KMS-11 (cell line): ENCODE measurements around the gene NINJ1.
A peak's percentile ranks its signal among the peaks of the same experiment; 100 is the strongest.

Experiments
- H2AFZ ChIP-seq: fragments of 200-600 bp; sonication (generic); 2 replicates; pipeline ENCODE4 v1.6.1; 2016; ENCODE audit warnings: antibody characterized with exemption, mixed run types, low read depth
- H3K27ac ChIP-seq: fragments of 200-600 bp; sonication (generic); 2 replicates; pipeline ENCODE4 v1.6.1; 2016; ENCODE audit warnings: mild to moderate bottlenecking, mixed run types
- H3K27me3 ChIP-seq: fragments of 200-600 bp; sonication (generic); 2 replicates; pipeline ENCODE4 v1.6.1; 2017; ENCODE audit warnings: mild to moderate bottlenecking, low read depth, mixed run types, moderate library complexity; ENCODE audit not compliant: insufficient read depth
- H3K36me3 ChIP-seq: fragments of 200-600 bp; sonication (generic); 2 replicates; pipeline ENCODE4 v1.6.1; 2017; ENCODE audit warnings: mild to moderate bottlenecking, mixed run types; ENCODE audit not compliant: insufficient read depth
- H3K4me1 ChIP-seq: fragments of 200-600 bp; sonication (generic); 2 replicates; pipeline ENCODE4 v1.6.1; 2016; ENCODE audit warnings: mild to moderate bottlenecking, low read depth, mixed run types; ENCODE audit not compliant: poor library complexity, severe bottlenecking
- H3K4me2 ChIP-seq: fragments of 200-600 bp; sonication (generic); 2 replicates; pipeline ENCODE4 v1.7.0; 2016; ENCODE audit warnings: mild to moderate bottlenecking, mixed run types
- H3K4me3 ChIP-seq: fragments of 200-600 bp; sonication (generic); IDR thresholded peaks from 2 replicates; pipeline ENCODE4 v1.6.1; 2017; ENCODE audit warnings: low read depth, low read length, mixed read lengths; ENCODE audit not compliant: insufficient read depth
- H3K79me2 ChIP-seq: fragments of 200-600 bp; sonication (generic); 2 replicates; pipeline ENCODE4 v1.6.1; 2016; ENCODE audit warnings: low read depth, mixed run types; ENCODE audit not compliant: insufficient read depth
- H3K9ac ChIP-seq: fragments of 200-600 bp; sonication (generic); 2 replicates; pipeline ENCODE4 v1.6.1; 2016; ENCODE audit warnings: mild to moderate bottlenecking, mixed run types
- H4K20me1 ChIP-seq: fragments of 200-600 bp; sonication (generic); 2 replicates; pipeline ENCODE4 v1.6.1; 2016; ENCODE audit warnings: mild to moderate bottlenecking, mixed run types; ENCODE audit not compliant: insufficient read depth
- CTCF ChIP-seq: fragments of 200-600 bp; sonication (generic); conservative IDR thresholded peaks from 2 replicates; pipeline ENCODE4 v1.6.1; 2017; ENCODE audit warnings: low read depth, mild to moderate bottlenecking, antibody characterized with exemption, low read length, moderate library complexity, mixed read lengths

NINJ1 gene

GRCh38 chr9:93097511-93098201 is 36.4 kb downstream of the NINJ1 start:
- H2AFZ ChIP-seq = no peak overlapping the region
- no peak overlapping the region for H3K9ac ChIP-seq
- no peak overlapping the region for H3K4me3 ChIP-seq
- H3K4me2 ChIP-seq = peak overlapping the region; percentile 80; the same call in 1 of the 2 replicates
- H3K4me1 ChIP-seq = peaks cover 33% of the 10 kb centered on the region
- no peak for TF ChIP-seq CTCF
- no peaks in the 10 kb centered on the region for H4K20me1 ChIP-seq
- no peaks in the 10 kb centered on the region for H3K27me3 ChIP-seq
- no peaks in the 10 kb centered on the region for H3K79me2 ChIP-seq
- H3K27ac ChIP-seq = no peak overlapping the region
- no peaks in the 10 kb centered on the region for H3K36me3 ChIP-seq

- Histone ChIP-seq H3K4me1 (peaks cover 33% of the 10 kb centered on the region), H3K27me3 (no peaks in the 10 kb centered on the region), H4K20me1 (no peaks in the 10 kb centered on the region), H3K27ac (no peak overlapping the region), H3K79me2 (no peaks in the 10 kb centered on the region), H3K4me3 (no peak overlapping the region), H3K36me3 (no peaks in the 10 kb centered on the region), H3K4me2 (peak overlapping the region; percentile 80), H2AFZ (peak overlapping the region; percentile 88), H3K9ac (peak overlapping the region; percentile 44; the same call in 1 of the 2 replicates)
- TF ChIP-seq CTCF = no peak
These were observed 37.2 kb downstream of the NINJ1 start for GRCh38 chr9:93096811-93097382.

DNA sequence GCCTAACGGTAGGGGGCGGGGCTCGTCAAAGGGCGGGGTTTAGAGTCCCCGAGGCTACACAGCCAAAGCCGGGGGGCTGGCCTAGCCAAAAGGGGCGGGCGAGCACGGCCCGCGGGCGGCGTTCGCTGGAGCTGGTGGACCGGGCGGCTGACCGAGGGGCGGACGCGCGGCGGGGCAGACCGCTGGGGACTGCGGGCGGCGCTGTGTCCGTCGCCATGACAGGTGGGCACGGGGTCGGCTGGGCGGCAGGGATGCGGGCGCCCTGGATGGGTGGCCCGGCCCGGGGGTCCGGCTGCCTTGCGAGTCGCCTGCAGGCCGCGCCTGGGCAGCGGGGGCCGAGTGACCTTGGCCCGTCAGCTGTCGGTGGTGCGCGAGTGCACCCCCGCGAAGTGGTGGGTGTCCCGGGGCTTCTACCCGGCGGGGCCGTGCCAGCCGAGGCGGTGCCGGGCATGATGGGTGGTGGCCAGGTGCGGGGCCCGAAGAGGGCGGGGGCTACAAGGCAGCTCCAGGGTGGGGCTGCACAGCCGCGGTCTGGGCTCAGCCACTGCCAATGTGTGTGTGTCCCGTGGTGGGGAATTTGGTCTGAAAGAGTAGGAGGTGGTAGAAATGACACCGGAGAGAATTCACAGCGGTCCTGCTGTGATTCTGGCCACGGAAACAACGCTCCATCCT is 37.8 kb downstream of the NINJ1 start, which contains the start of gene CARD19:
TSS of gene CARD19 (plus strand) at position 87 of the 672 bp plus-strand sequence. CDS start at position 216, 129 bp downstream.
- H3K27ac ChIP-seq = peak within 1 kb of the TSS; percentile 73
- H3K79me2 ChIP-seq = no peaks in the 10 kb centered on the region
- H4K20me1 ChIP-seq = no peaks in the 10 kb centered on the region
- H3K4me3 ChIP-seq = no peak within 1 kb of the TSS
- H3K36me3 ChIP-seq = no peaks in the 10 kb centered on the region
- TF ChIP-seq CTCF = no peak
- peak within 1 kb of the TSS; percentile 80 for H3K4me2 ChIP-seq
- H3K9ac ChIP-seq = peak within 1 kb of the TSS; percentile 79
- peak within 1 kb of the TSS; percentile 88 for H2AFZ ChIP-seq
- H3K4me1 ChIP-seq = peaks cover 33% of the 10 kb centered on the region
- no peaks in the 10 kb centered on the region for H3K27me3 ChIP-seq

- Histone ChIP-seq H3K4me2 (peak overlapping the region; percentile 53), H3K27ac (peak overlapping the region; percentile 73), H3K79me2 (no peaks in the 10 kb centered on the region), H3K4me1 (peaks cover 33% of the 10 kb centered on the region), H3K4me3 (no peak overlapping the region), H3K9ac (peak overlapping the region; percentile 79), H3K27me3 (no peaks in the 10 kb centered on the region), H4K20me1 (no peaks in the 10 kb centered on the region), H2AFZ (peak overlapping the region; percentile 48; the same call in 1 of the 2 replicates), H3K36me3 (no peaks in the 10 kb centered on the region)
- TF ChIP-seq CTCF = no peak
These were observed 38.6 kb downstream of the NINJ1 start for GRCh38 chr9:93095205-93096130.
